Osteoblast (primary cell): ENCODE results near the gene FRMD4A. TPM values are rescaled to one million over a fixed set of nuclear protein-coding genes. Genes with fewer than 3 reads are reported as not detected.

Experiments
- DNase-seq: peaks from one replicate; pipeline ENCODE4 v3.0.0; 2011; ENCODE audit warnings: low spot score, mixed read lengths; ENCODE audit not compliant: insufficient read length; ENCODE audit errors: missing footprints
- H2AFZ ChIP-seq: 2 replicates; pipeline ENCODE4 v1.6.0; 2011; ENCODE audit warnings: mild to moderate bottlenecking, low read length
- H3K27ac ChIP-seq: 2 replicates; pipeline ENCODE4 v1.5.1; 2011; ENCODE audit warnings: mild to moderate bottlenecking, low read depth, low read length, moderate library complexity
- H3K27me3 ChIP-seq: 2 replicates; pipeline ENCODE4 v1.6.0; 2012; ENCODE audit warnings: mild to moderate bottlenecking, control low read depth, inconsistent platforms, low read length, moderate library complexity; ENCODE audit not compliant: insufficient read depth
- H3K36me3 ChIP-seq: 2 replicates; pipeline ENCODE4 v1.5.1; 2011; ENCODE audit warnings: mild to moderate bottlenecking, low read length, control low read depth, moderate library complexity; ENCODE audit not compliant: insufficient read depth
- H3K4me1 ChIP-seq: 2 replicates; pipeline ENCODE4 v1.5.1; 2011; ENCODE audit warnings: mild to moderate bottlenecking, low read length, control low read depth, moderate library complexity; ENCODE audit not compliant: insufficient read depth
- H3K4me2 ChIP-seq: 2 replicates; pipeline ENCODE4 v1.6.0; 2011; ENCODE audit warnings: mild to moderate bottlenecking, low read length; ENCODE audit not compliant: insufficient read depth
- H3K4me3 ChIP-seq: fragments of 200-600 bp; sonication (generic); 3 replicates; pipeline ENCODE4 v1.5.1; 2012; ENCODE audit warnings: mild to moderate bottlenecking, low read length, inconsistent platforms; ENCODE audit not compliant: insufficient read depth
- H3K79me2 ChIP-seq: 2 replicates; pipeline ENCODE4 v1.6.0; 2012; ENCODE audit warnings: mild to moderate bottlenecking, low read length, control low read depth, inconsistent platforms; ENCODE audit not compliant: insufficient read depth
- H3K9me3 ChIP-seq: 2 replicates; pipeline ENCODE4 v1.5.1; 2011; ENCODE audit warnings: low read depth, low read length, control low read depth
- H4K20me1 ChIP-seq: 2 replicates; pipeline ENCODE4 v1.6.0; 2012; ENCODE audit warnings: mild to moderate bottlenecking, low read length, control low read depth; ENCODE audit not compliant: insufficient read depth
- total RNA-seq: library from RNA; depleted of rRNA; stranded (reverse); fragments of >200 nt; gene quantifications from 2 replicates; pipeline ENCODE4 v1.2.3, GENCODE V29; 2012
- TF ChIP-seq, protein P1 (sequence below): IDR thresholded peaks from 2 replicates; pipeline ENCODE4 v1.5.1; 2011; ENCODE audit warnings: mild to moderate bottlenecking, low read depth, low read length, moderate library complexity; ENCODE audit errors: extremely low read depth

The FRMD4A gene
- total RNA-seq, 1 donor, result 41.3 TPM

DNA sequence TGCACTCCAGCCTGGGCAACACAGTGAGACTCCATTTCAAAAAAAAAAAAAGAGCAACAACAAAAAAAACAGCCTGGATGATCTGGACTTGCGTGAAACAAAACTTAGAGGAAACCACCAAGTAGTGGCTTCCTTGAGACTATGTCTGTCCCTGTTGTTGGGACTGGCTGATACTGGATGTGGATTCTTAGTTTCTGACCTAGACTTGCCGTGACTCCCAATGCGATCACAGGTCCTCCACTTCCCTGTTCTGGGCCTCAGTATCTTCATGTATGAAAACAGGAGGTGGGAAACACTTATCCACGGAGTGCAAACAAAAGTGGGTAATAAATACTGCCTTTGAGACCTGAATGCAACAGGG is 618.3 kb downstream of the FRMD4A start:
- Histone ChIP-seq H3K79me2 (peaks cover 6% of the 10 kb centered on the region), H4K20me1 (no peaks in the 10 kb centered on the region), H3K9me3 (no peaks in the 10 kb centered on the region), H2AFZ (peak overlapping the region; percentile 10), H3K36me3 (no peaks in the 10 kb centered on the region), H3K27me3 (no peaks in the 10 kb centered on the region), H3K4me1 (peaks cover 64% of the 10 kb centered on the region), H3K4me2 (peak overlapping the region; percentile 74), H3K27ac (peak overlapping the region; percentile 89), H3K4me3 (peak overlapping the region; percentile 27)
- DNase-seq, result no peak
- TF ChIP-seq, protein P1, sequence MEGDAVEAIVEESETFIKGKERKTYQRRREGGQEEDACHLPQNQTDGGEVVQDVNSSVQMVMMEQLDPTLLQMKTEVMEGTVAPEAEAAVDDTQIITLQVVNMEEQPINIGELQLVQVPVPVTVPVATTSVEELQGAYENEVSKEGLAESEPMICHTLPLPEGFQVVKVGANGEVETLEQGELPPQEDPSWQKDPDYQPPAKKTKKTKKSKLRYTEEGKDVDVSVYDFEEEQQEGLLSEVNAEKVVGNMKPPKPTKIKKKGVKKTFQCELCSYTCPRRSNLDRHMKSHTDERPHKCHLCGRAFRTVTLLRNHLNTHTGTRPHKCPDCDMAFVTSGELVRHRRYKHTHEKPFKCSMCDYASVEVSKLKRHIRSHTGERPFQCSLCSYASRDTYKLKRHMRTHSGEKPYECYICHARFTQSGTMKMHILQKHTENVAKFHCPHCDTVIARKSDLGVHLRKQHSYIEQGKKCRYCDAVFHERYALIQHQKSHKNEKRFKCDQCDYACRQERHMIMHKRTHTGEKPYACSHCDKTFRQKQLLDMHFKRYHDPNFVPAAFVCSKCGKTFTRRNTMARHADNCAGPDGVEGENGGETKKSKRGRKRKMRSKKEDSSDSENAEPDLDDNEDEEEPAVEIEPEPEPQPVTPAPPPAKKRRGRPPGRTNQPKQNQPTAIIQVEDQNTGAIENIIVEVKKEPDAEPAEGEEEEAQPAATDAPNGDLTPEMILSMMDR, result no peak

DNA sequence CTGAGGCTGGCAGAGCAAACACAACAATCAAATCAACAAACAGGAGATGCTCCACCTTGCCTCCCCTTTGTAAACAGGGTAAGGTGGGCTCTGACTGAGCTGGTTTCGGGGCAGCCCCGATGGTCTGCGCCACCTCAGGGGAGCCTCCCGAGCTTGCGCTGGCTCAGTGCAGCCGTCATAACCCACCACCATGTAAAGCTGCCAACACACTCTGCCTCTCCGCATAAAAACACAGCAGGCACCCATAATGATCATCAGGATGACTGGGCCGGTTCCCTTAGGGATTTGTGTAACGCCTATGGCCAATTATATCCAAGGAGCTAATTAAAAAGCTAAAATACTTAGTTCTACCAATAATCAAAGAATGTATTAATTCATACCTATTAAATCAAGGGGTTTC is 619.4 kb downstream of the FRMD4A start:
- TF ChIP-seq, protein P1, result no peak
- H3K4me2 ChIP-seq, result no peak overlapping the region
- H3K9me3 ChIP-seq, result no peaks in the 10 kb centered on the region
- H3K4me1 ChIP-seq, result peaks cover 61% of the 10 kb centered on the region
- no peaks in the 10 kb centered on the region for H3K36me3 ChIP-seq
- no peak overlapping the region for H3K4me3 ChIP-seq
- peaks cover 17% of the 10 kb centered on the region for H3K79me2 ChIP-seq
- DNase-seq, result no peak
- no peak overlapping the region for H2AFZ ChIP-seq
- H3K27ac ChIP-seq, result no peak overlapping the region
- H3K27me3 ChIP-seq, result no peaks in the 10 kb centered on the region
- H4K20me1 ChIP-seq, result no peaks in the 10 kb centered on the region

DNA sequence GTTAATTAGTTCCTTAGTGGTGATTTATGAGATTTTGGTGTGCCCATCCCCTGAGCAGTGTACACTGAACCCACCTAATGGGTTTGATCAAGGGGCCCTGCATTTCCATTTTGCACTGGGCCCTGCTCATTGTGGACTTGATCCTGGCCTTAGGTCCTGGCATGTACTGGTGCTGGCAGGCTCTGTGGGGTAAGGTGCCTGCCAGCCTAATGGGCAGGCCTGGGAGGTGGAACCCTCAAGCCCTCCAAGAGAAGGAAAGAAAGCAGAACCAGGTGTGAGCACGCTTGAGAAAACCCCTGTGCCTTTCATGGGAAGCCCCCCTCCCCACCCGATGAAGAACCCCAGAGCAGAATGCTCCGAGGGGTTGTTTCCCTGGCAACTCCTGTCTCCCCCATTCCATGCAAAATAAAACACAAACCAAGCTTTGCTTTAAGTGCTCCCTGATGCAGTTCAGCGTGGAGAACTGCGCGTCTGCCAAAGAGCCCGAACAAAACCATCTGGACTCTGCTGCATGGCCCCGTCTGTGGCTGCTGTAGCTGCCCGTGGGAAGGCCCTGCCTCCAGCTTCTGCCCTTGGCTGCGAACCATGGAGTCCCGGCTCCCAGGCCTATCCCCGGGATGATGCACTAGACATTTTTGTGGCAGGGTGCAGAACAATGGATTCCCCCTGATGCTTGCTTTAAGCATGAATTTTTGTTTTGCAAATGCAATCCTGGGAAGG is 620.6 kb downstream of the FRMD4A start:
- H3K4me1 ChIP-seq, result peaks cover 61% of the 10 kb centered on the region
- H3K4me3 ChIP-seq, result no peak overlapping the region
- no peak for DNase-seq

More for the DNA sequence above, 620.6 kb downstream of the FRMD4A start:
- no peak overlapping the region for H3K27ac ChIP-seq
- no peaks in the 10 kb centered on the region for H3K27me3 ChIP-seq
- peaks cover 2% of the 10 kb centered on the region for H4K20me1 ChIP-seq
- H3K36me3 ChIP-seq, result peaks cover 5% of the 10 kb centered on the region
- no peaks in the 10 kb centered on the region for H3K9me3 ChIP-seq
- H3K79me2 ChIP-seq, result peaks cover 29% of the 10 kb centered on the region
- H2AFZ ChIP-seq, result no peak overlapping the region
- H3K4me2 ChIP-seq, result no peak overlapping the region
- TF ChIP-seq, protein P1, result no peak
